T-cell (primary cell): ENCODE measurements around the gene HPS3. TPM values are rescaled to one million over a fixed set of nuclear protein-coding genes. Genes with fewer than 3 reads are reported as not detected.

Experiments
- ATAC-seq, 4 experiments: fragments of 200-7000 bp in 3 of 4; fragments of 150-1000 bp in 1 of 4; cut with Tn5 transposase; replicated peaks in 1 of 4; 1 replicate in 3 of 4; 2 replicates in 1 of 4; pipeline ENCODE4 v1.10.0; 2021; ENCODE audit warnings: moderate library complexity in 3 of 4, mild to moderate bottlenecking in 2 of 4, moderate number of reproducible peaks in 1 of 4
- CTCF ChIA-PET, 2 donors: fragments of 300-600 bp; sonication (Branson Sonifier 250); formaldehyde crosslinking; loops; one replicate each; lab custom pipeline; 2022; ENCODE audit warnings: antibody characterized with exemption in 2 of 2; lab: Charles Lee
- POLR2A ChIA-PET, 2 donors: fragments of 300-600 bp; sonication (Branson Sonifier 250); formaldehyde crosslinking; loops; one replicate each; lab custom pipeline; 2022; ENCODE audit warnings: antibody characterized with exemption in 2 of 2; lab: Charles Lee
- DNase-seq, 35 experiments: peaks; one replicate each; pipeline versions ENCODE4 v3.0.0 to v3.0.0-alpha.2; 2013 to 2023
- H3K27ac ChIP-seq: one replicate; pipeline ENCODE4 v1.5.1; 2013; ENCODE audit warnings: low read length
- H3K27me3 ChIP-seq, 2 experiments: replicated peaks in 1 of 2; 1 replicate in 1 of 2; 2 replicates in 1 of 2; pipeline versions ENCODE4 v1.6.1 to v1.7.0; 2013; ENCODE audit warnings: low read length in 1 of 2, mixed read lengths in 1 of 2; ENCODE audit not compliant: control insufficient read depth in 2 of 2, insufficient read depth in 2 of 2; ENCODE audit errors: extremely low read depth in 1 of 2
- H3K36me3 ChIP-seq, 2 donors: 1 replicate in 1 of 2; 2 replicates in 1 of 2; pipeline versions ENCODE4 v1.6.1 to v1.7.0; 2013; ENCODE audit warnings: low read length in 1 of 2; ENCODE audit not compliant: control insufficient read depth in 2 of 2, insufficient read depth in 1 of 2; ENCODE audit errors: extremely low read depth in 1 of 2
- H3K4me1 ChIP-seq, 2 experiments: 1 replicate in 1 of 2; 2 replicates in 1 of 2; pipeline versions ENCODE4 v1.6.1 to v1.7.0; 2013; ENCODE audit warnings: low read length in 2 of 2, mixed read lengths in 1 of 2; ENCODE audit not compliant: insufficient read depth in 2 of 2, control insufficient read depth in 1 of 2; ENCODE audit errors: extremely low read depth in 1 of 2
- H3K4me3 ChIP-seq, 2 donors: 1 replicate in 1 of 2; 2 replicates in 1 of 2; pipeline versions ENCODE4 v1.5.1 to v1.7.0; 2013; ENCODE audit warnings: mild to moderate bottlenecking in 2 of 2, low read length in 1 of 2, moderate library complexity in 1 of 2; ENCODE audit not compliant: control insufficient read depth in 1 of 2; ENCODE audit errors: extremely low read depth in 1 of 2
- H3K9me3 ChIP-seq: 2 replicates; pipeline ENCODE4 v1.7.0; 2013
- H3K27ac Mint-ChIP-seq, 2 donors: one replicate each; pipeline ENCODE4 v1.8.0; 2020 to 2021; ENCODE audit warnings: mild to moderate bottlenecking in 2 of 2, mixed read lengths in 2 of 2
- H3K27me3 Mint-ChIP-seq, 2 donors: one replicate each; pipeline ENCODE4 v1.8.0; 2021 to 2022; ENCODE audit warnings: mixed read lengths in 2 of 2
- H3K36me3 Mint-ChIP-seq: one replicate; pipeline ENCODE4 v1.8.0; 2021; ENCODE audit warnings: mixed read lengths
- H3K4me1 Mint-ChIP-seq, 3 donors: one replicate each; pipeline ENCODE4 v1.8.0; 2020 to 2022; ENCODE audit warnings: mixed read lengths in 3 of 3, mild to moderate bottlenecking in 1 of 3
- H3K4me3 Mint-ChIP-seq, 3 donors: one replicate each; pipeline ENCODE4 v1.8.0; 2020 to 2022; ENCODE audit warnings: mild to moderate bottlenecking in 3 of 3, mixed read lengths in 3 of 3, moderate library complexity in 3 of 3
- H3K9me3 Mint-ChIP-seq, 3 donors: one replicate each; pipeline ENCODE4 v1.8.0; 2020 to 2022; ENCODE audit warnings: mixed read lengths in 3 of 3
- WGBS: methylation state at CpG from one replicate; pipeline ENCODE4 v1.1.5; 2013; ENCODE audit warnings: missing lambda C conversion rate; ENCODE audit not compliant: insufficient coverage; 5-methylcytosine and 5-hydroxymethylcytosine counted together
- total RNA-seq, 35 experiments: library from RNA in 6 of 35; stranded (reverse) in 6 of 35; fragments of 120-200 nt in 1 of 35; gene quantifications; one replicate each; pipeline versions ENCODE4 v1.2.1 to v1.2.4 and lab custom pipeline; 2013 to 2026

The HPS3 gene
- total RNA-seq, 5 donors from 2014 or later (not counting 1 experiment from before 2014, with no cell fraction given), result 18.6 to 28.4 (median 21.5) TPM

GRCh38 chr3:149167898-149168297, 38.5 kb downstream of the HPS3 start:
- H3K36me3 Mint-ChIP-seq, result peaks cover 69% of the 10 kb centered on the region
- no peak overlapping the region for H3K27ac Mint-ChIP-seq
- ATAC-seq (no peak), DNase-seq (no peak)
- H3K9me3 Mint-ChIP-seq, result no peaks in the 10 kb centered on the region
- H3K9me3 ChIP-seq, result no peaks in the 10 kb centered on the region
- no peaks in the 10 kb centered on the region for H3K27me3 ChIP-seq
- CTCF ChIA-PET, result no interaction called here
- peaks cover 0 to 1% (median 0%) of the 10 kb centered on the region in 3 donors for H3K4me1 Mint-ChIP-seq
- WGBS, result no CpG with 5 or more reads among the region's 2 CpGs
- H3K36me3 ChIP-seq, result peaks cover 12 to 71% of the 10 kb centered on the region in 2 donors
- no peak overlapping the region for H3K27ac ChIP-seq
- POLR2A ChIA-PET, result no interaction called here
- no peak overlapping the region for H3K4me3 ChIP-seq
- no peaks in the 10 kb centered on the region for H3K4me1 ChIP-seq
- no peak overlapping the region for H3K4me3 Mint-ChIP-seq
- no peaks in the 10 kb centered on the region for H3K27me3 Mint-ChIP-seq

- peaks cover 5 to 52% of the 10 kb centered on the region in 2 donors for H3K36me3 ChIP-seq
- POLR2A ChIA-PET, result no interaction called here
- no peaks in the 10 kb centered on the region for H3K27me3 ChIP-seq
- no peak for DNase-seq
- Mint-ChIP-seq H3K9me3 (no peaks in the 10 kb centered on the region), H3K36me3 (peaks cover 71% of the 10 kb centered on the region), H3K27ac (no peak overlapping the region), H3K4me3 (no peak overlapping the region), H3K27me3 (no peaks in the 10 kb centered on the region), H3K4me1 (peaks cover 7 to 13% (median 7%) of the 10 kb centered on the region in 3 donors)
- no peak for ATAC-seq
- no peaks in the 10 kb centered on the region for H3K4me1 ChIP-seq
- no peak overlapping the region for H3K4me3 ChIP-seq
- H3K27ac ChIP-seq, result no peak overlapping the region
- no CpG with 5 or more reads among the region's 7 CpGs for WGBS
- CTCF ChIA-PET, result interaction anchor here in 1 of 2 donors (0.6 kb wide), 1 partner anchor 20 kb away, joined by 3 read pairs; no protein-coding TSS in a partner anchor
- no peaks in the 10 kb centered on the region for H3K9me3 ChIP-seq
These were observed 41.2 kb downstream of the HPS3 start for GRCh38 chr3:149170672-149171071.

GRCh38 chr3:149174901-149175300, 45.5 kb downstream of the HPS3 start:
- CTCF ChIA-PET, result interaction anchor here in 1 of 2 donors (0.6 kb wide), 1 partner anchor 1116 kb away, joined by 3 read pairs; no protein-coding TSS in a partner anchor
- no CpG with 5 or more reads among the region's 3 CpGs for WGBS
- POLR2A ChIA-PET, result interaction anchor here in 1 of 2 donors (0.5 kb wide), 1 partner anchor 9 kb away, joined by 3 read pairs; no protein-coding TSS in a partner anchor
- H3K27ac Mint-ChIP-seq, result no peak overlapping the region
- peaks cover 5 to 27% of the 10 kb centered on the region in 2 donors for H3K36me3 ChIP-seq
- peak in 1 of 35 experiments; percentile 25 for DNase-seq
- peaks cover 7 to 13% (median 7%) of the 10 kb centered on the region in 3 donors for H3K4me1 Mint-ChIP-seq
- peaks cover 48% of the 10 kb centered on the region for H3K36me3 Mint-ChIP-seq
- no peaks in the 10 kb centered on the region for H3K9me3 Mint-ChIP-seq
- ATAC-seq, result no peak
- no peak overlapping the region for H3K4me3 Mint-ChIP-seq
- H3K27me3 Mint-ChIP-seq, result no peaks in the 10 kb centered on the region
- H3K4me1 ChIP-seq, result no peaks in the 10 kb centered on the region
- no peak overlapping the region for H3K27ac ChIP-seq
- H3K27me3 ChIP-seq, result no peaks in the 10 kb centered on the region
- H3K9me3 ChIP-seq, result no peaks in the 10 kb centered on the region
- H3K4me3 ChIP-seq, result no peak overlapping the region

GRCh38 chr3:149177122-149177521, 47.7 kb downstream of the HPS3 start:
- no peak overlapping the region for H3K4me3 Mint-ChIP-seq
- Histone ChIP-seq H3K27ac (no peak overlapping the region), H3K4me3 (no peak overlapping the region), H3K9me3 (no peaks in the 10 kb centered on the region), H3K4me1 (no peaks in the 10 kb centered on the region), H3K27me3 (no peaks in the 10 kb centered on the region), H3K36me3 (peaks cover 0 to 19% of the 10 kb centered on the region in 2 donors)
- no CpG with 5 or more reads among the region's 1 CpG for WGBS
- POLR2A ChIA-PET, result no interaction called here
- DNase-seq (no peak), ATAC-seq (no peak)
- H3K27me3 Mint-ChIP-seq, result no peaks in the 10 kb centered on the region
- CTCF ChIA-PET, result interaction anchor here (0.6 kb wide), 2 partner anchors 10 to 136 kb away, joined by 3 to 4 read pairs; no protein-coding TSS in a partner anchor
- H3K9me3 Mint-ChIP-seq, result no peaks in the 10 kb centered on the region
- H3K4me1 Mint-ChIP-seq, result peaks cover 7 to 13% (median 7%) of the 10 kb centered on the region in 3 donors
- H3K27ac Mint-ChIP-seq, result no peak overlapping the region
- H3K36me3 Mint-ChIP-seq, result peaks cover 35% of the 10 kb centered on the region

GRCh38 chr3:149179220-149179619, 49.8 kb downstream of the HPS3 start:
- no peaks in the 10 kb centered on the region for H3K9me3 Mint-ChIP-seq
- H3K27ac ChIP-seq, result no peak overlapping the region
- H3K4me3 ChIP-seq, result no peak overlapping the region
- H3K27me3 ChIP-seq, result no peaks in the 10 kb centered on the region
- no peaks in the 10 kb centered on the region for H3K9me3 ChIP-seq
- ChIA-PET CTCF (no interaction called here), POLR2A (interaction anchor here in 1 of 2 donors (0.7 kb wide), 1 partner anchor 96 kb away, joined by 5 read pairs; no protein-coding TSS in a partner anchor)
- no peak overlapping the region for H3K27ac Mint-ChIP-seq
- H3K27me3 Mint-ChIP-seq, result no peaks in the 10 kb centered on the region
- H3K4me1 ChIP-seq, result no peaks in the 10 kb centered on the region
- H3K4me1 Mint-ChIP-seq, result peaks cover 3 to 10% (median 6%) of the 10 kb centered on the region in 3 donors
- H3K36me3 Mint-ChIP-seq, result peaks cover 18% of the 10 kb centered on the region
- DNase-seq (no peak), ATAC-seq (no peak)
- H3K36me3 ChIP-seq, result peaks cover 0 to 16% of the 10 kb centered on the region in 2 donors
- H3K4me3 Mint-ChIP-seq, result no peak overlapping the region
- no CpG with 5 or more reads among the region's 1 CpG for whole genome bisulfite sequencing

GRCh38 chr3:149180057-149180573, 50.7 kb downstream of the HPS3 start:
- H3K27ac Mint-ChIP-seq, result no peak overlapping the region
- Histone ChIP-seq H3K4me3 (no peak overlapping the region), H3K27me3 (no peaks in the 10 kb centered on the region), H3K9me3 (no peaks in the 10 kb centered on the region), H3K4me1 (no peaks in the 10 kb centered on the region), H3K27ac (no peak overlapping the region), H3K36me3 (peaks cover 0 to 16% of the 10 kb centered on the region in 2 donors)
- POLR2A ChIA-PET, result no interaction called here
- H3K4me1 Mint-ChIP-seq, result peaks cover 0 to under 1% (median under 1%) of the 10 kb centered on the region in 3 donors
- no peaks in the 10 kb centered on the region for H3K9me3 Mint-ChIP-seq
- CTCF ChIA-PET, result no interaction called here
- ATAC-seq (no peak), DNase-seq (no peak)
- H3K27me3 Mint-ChIP-seq, result no peaks in the 10 kb centered on the region
- no peak overlapping the region for H3K4me3 Mint-ChIP-seq
- peaks cover 12% of the 10 kb centered on the region for H3K36me3 Mint-ChIP-seq
- 75% methylated on average over 6 of the region's 7 CpGs for WGBS
